ENCODE data around the gene CAST.

The CAST gene

DNA sequence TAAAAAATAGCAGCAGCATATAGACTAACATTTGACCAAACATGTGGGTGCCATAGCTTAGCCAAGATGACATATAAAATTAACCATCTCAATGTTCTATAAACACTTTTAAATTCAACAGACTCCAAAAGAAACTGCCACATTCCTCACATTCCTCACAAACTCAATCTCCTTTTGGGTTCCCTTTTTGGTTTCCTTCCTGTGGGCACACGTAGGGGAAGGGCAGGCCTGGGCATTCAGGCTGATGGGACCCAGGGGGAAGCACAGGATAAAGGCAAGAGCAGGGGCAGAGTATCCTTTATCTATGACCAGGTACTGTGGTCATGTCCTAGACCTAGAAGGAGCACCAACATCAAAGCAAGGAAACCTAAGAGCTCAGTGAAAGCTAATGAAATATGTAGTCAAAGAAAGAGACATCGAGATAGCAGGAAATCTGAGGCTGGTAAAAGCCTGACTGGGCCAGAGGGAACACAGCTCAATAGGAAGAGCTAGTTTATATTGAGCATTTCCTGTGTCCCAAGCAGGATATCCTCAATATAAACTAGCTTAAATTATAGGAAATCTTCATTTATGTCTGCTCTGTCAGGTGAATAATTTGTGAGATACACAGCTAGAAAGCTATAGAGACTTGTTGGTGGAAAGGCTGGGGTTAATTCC, 159.2 kb downstream of the CAST start:
- no peak for DNase-seq (ENCODE audit: low spot score)

DNA sequence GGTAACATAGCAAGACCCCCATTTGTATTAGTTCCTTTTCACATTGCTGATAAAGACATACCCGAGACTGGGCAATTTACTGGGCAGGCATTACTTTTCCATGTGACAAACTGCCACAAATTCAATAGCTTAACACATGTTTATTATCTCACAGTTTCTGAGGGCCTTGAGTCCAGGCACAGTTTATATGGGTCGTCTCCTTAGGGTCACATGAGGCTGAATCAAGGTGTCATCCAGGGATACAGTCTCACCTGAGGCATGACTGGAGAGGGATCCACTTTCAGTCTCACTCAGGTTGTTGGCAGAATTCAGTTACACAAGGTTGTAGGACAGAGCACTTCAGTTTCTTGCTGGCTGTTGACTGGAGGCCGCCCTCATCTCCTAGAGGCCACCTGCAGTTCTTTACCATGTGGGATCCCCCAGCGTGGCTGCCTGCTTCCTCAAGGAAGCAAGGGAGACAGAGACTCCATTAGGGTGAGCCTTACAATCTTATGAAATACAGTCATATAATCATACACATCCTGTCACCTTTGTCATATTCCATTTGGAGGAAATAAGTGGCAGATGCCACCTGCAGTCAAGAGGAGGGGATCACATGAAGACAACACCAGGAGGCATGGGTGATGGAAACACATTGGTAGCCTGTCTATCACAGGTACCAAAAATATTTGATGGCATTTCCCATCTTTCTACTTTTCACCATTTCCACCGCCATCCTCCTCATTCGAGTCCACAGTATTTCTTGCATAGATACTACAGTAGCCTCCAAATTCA, 160.7 kb downstream of the CAST start:
- DNase-seq (ENCODE audit: low spot score), result no peak

DNA sequence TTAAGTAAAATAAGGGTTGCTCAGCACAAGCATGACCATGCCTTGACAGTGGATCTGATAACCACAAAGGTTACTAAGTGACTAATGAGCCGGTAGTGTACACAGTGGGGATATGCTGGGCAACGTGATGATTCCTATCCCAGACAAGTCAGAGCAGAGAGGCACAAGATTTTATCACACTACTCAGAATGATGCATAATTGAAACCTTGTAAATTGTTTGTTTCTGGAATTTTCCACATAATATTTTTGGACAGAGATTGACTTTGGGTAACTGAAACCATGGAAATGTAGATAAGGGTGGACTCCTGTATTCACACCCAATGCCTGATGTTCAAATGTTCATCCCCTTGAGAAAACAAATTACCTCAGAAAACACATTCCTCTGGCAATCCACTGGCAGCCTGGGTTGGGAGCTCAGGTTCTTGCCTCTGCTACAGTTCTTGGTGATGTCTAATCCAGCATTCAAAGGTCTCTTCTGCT, 161.8 kb downstream of the CAST start:
- DNase-seq (ENCODE audit: low spot score), result no peak
